GM12875 (cell line): ENCODE results near the gene TTLL7.

Experiments used
- H3K4me3 ChIP-seq: one replicate; pipeline ENCODE4 v1.5.1; 2011; ENCODE audit warnings: low read depth, low read length, control low read depth
- TF ChIP-seq, protein P1 (sequence below): IDR thresholded peaks from 2 replicates; pipeline ENCODE4 v1.5.1; 2011; ENCODE audit warnings: low read depth, mild to moderate bottlenecking, control low read depth, inconsistent platforms, low read length, moderate library complexity, borderline replicate concordance; ENCODE audit not compliant: insufficient read depth

Gene TTLL7

GRCh38 chr1:83845437-83846071 is 153.4 kb downstream of the TTLL7 start:
- TF ChIP-seq, protein P1, sequence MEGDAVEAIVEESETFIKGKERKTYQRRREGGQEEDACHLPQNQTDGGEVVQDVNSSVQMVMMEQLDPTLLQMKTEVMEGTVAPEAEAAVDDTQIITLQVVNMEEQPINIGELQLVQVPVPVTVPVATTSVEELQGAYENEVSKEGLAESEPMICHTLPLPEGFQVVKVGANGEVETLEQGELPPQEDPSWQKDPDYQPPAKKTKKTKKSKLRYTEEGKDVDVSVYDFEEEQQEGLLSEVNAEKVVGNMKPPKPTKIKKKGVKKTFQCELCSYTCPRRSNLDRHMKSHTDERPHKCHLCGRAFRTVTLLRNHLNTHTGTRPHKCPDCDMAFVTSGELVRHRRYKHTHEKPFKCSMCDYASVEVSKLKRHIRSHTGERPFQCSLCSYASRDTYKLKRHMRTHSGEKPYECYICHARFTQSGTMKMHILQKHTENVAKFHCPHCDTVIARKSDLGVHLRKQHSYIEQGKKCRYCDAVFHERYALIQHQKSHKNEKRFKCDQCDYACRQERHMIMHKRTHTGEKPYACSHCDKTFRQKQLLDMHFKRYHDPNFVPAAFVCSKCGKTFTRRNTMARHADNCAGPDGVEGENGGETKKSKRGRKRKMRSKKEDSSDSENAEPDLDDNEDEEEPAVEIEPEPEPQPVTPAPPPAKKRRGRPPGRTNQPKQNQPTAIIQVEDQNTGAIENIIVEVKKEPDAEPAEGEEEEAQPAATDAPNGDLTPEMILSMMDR: no peak

DNA sequence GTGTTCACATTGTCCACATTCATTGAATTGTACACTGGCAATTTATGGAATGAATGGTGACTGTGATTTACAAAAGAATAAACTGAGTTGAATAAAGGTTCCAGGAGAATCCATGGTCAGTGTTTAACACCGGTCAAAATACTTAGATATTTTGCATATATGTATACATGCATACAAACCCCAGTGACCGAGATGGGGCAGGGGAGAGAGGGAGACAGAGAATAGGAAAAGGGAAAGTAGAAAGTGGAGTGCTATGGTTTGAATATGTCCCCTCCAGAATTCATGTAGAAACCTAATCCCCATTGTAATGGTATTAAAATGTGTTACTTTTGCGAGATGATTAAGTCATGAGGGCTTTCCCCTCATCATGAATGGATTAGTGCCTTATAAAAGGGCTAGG is 154.4 kb downstream of the TTLL7 start:
- no peak overlapping the region for H3K4me3 ChIP-seq
- TF ChIP-seq, protein P1: no peak

More at GRCh38 chr1:83845437-83846071, 153.4 kb downstream of the TTLL7 start:
- H3K4me3 ChIP-seq: no peak overlapping the region

- TF ChIP-seq, protein P1: no peak
- no peak overlapping the region for H3K4me3 ChIP-seq
Measured at GRCh38 chr1:83839566-83840173, 159.3 kb downstream of the TTLL7 start.

GRCh38 chr1:83838573-83838972 is 160.4 kb downstream of the TTLL7 start:
- TF ChIP-seq, protein P1: no peak
- H3K4me3 ChIP-seq: no peak overlapping the region

- H3K4me3 ChIP-seq: no peak overlapping the region
- TF ChIP-seq, protein P1: no peak
Measured at GRCh38 chr1:83836543-83836942, 162.4 kb downstream of the TTLL7 start.

DNA sequence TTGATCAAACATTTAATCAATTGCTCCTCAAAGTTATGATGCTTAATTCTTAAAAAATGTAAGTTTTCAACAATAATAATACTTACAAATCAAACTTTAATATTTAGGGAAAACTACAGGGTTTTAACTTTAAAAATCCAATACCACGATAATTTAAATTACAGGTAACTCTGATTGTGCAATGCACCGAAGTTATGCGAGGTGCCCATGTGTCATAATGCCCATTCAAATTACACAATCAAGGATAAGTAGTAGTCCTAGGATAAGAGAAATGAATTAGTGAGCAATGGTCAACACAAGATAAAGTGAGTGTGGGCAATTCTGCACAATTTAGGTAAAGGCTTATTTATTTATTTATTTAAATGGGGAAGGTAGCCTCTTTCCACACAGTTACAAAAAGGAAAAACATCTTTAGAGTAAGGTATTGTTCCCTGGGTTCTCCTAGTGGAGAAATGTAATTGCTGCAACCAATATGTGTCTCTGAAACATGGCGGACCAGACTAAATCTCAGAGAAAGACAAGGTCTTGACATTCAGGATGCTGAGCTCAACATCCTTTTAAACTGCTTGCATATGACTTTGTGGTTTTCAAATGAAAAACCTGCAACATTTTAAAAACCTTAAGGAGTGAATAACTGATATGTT is 164.2 kb downstream of the TTLL7 start:
- TF ChIP-seq, protein P1: no peak
- no peak overlapping the region for H3K4me3 ChIP-seq
